Measurements from ENCODE around the gene DNAH10. TPM values are rescaled to one million over a fixed set of nuclear protein-coding genes. Genes with fewer than 3 reads are reported as not detected.

Gene DNAH10
- total RNA-seq, 1 donor from 2014 or later, result 1.2 TPM

GRCh38 chr12:123879691-123880090 is 117.6 kb downstream of the DNAH10 start:
- Mint-ChIP-seq H3K4me1 (ENCODE audit: low read depth) (no peaks in the 10 kb centered on the region), H3K9me3 (ENCODE audit: low read depth) (peaks cover 3% of the 10 kb centered on the region), H3K36me3 (ENCODE audit: low read depth) (no peaks in the 10 kb centered on the region), H3K4me3 (ENCODE audit: unreplicated experiment) (no peak overlapping the region), H3K27ac (ENCODE audit: unreplicated experiment) (no peak overlapping the region), H3K27me3 (ENCODE audit: low read depth) (peaks cover 24% of the 10 kb centered on the region)
- TF ChIP-seq CTCF (IDR thresholded peaks at IDR 0.05), result no peak
- DNase-seq (ENCODE audit: low spot score), result no peak

GRCh38 chr12:123882161-123882705 is 120.1 kb downstream of the DNAH10 start:
- no peak overlapping the region for H3K4me3 Mint-ChIP-seq (ENCODE audit: unreplicated experiment)
- no peak for TF ChIP-seq CTCF (IDR thresholded peaks at IDR 0.05)
- no peaks in the 10 kb centered on the region for H3K36me3 Mint-ChIP-seq (ENCODE audit: low read depth)
- peaks cover 7% of the 10 kb centered on the region for H3K9me3 Mint-ChIP-seq (ENCODE audit: low read depth)
- H3K27ac Mint-ChIP-seq (ENCODE audit: unreplicated experiment), result no peak overlapping the region
- DNase-seq (ENCODE audit: low spot score), result no peak
- H3K27me3 Mint-ChIP-seq (ENCODE audit: low read depth), result peaks cover 28% of the 10 kb centered on the region
- no peaks in the 10 kb centered on the region for H3K4me1 Mint-ChIP-seq (ENCODE audit: low read depth)

GRCh38 chr12:123886258-123886657 is 124.2 kb downstream of the DNAH10 start:
- peaks cover 7% of the 10 kb centered on the region for H3K9me3 Mint-ChIP-seq (ENCODE audit: low read depth)
- DNase-seq (ENCODE audit: low spot score), result no peak
- peaks cover under 1% of the 10 kb centered on the region for H3K4me1 Mint-ChIP-seq (ENCODE audit: low read depth)
- no peaks in the 10 kb centered on the region for H3K36me3 Mint-ChIP-seq (ENCODE audit: low read depth)
- H3K4me3 Mint-ChIP-seq (ENCODE audit: unreplicated experiment), result no peak overlapping the region
- peaks cover 15% of the 10 kb centered on the region for H3K27me3 Mint-ChIP-seq (ENCODE audit: low read depth)
- no peak for TF ChIP-seq CTCF (IDR thresholded peaks at IDR 0.05)
- no peak overlapping the region for H3K27ac Mint-ChIP-seq (ENCODE audit: unreplicated experiment)

GRCh38 chr12:123886931-123887582 is 125.0 kb downstream of the DNAH10 start:
- Mint-ChIP-seq H3K36me3 (ENCODE audit: low read depth) (no peaks in the 10 kb centered on the region), H3K4me3 (ENCODE audit: unreplicated experiment) (no peak overlapping the region), H3K9me3 (ENCODE audit: low read depth) (peaks cover 7% of the 10 kb centered on the region), H3K4me1 (ENCODE audit: low read depth) (peaks cover 7% of the 10 kb centered on the region), H3K27me3 (ENCODE audit: low read depth) (peaks cover 14% of the 10 kb centered on the region), H3K27ac (ENCODE audit: unreplicated experiment) (no peak overlapping the region)
- DNase-seq (ENCODE audit: low spot score), result no peak
- TF ChIP-seq CTCF (IDR thresholded peaks at IDR 0.05), result no peak

GRCh38 chr12:123888989-123889388 is 126.9 kb downstream of the DNAH10 start:
- Mint-ChIP-seq H3K36me3 (ENCODE audit: low read depth) (no peaks in the 10 kb centered on the region), H3K27me3 (ENCODE audit: low read depth) (peaks cover 11% of the 10 kb centered on the region), H3K27ac (ENCODE audit: unreplicated experiment) (no peak overlapping the region), H3K4me3 (ENCODE audit: unreplicated experiment) (no peak overlapping the region), H3K9me3 (ENCODE audit: low read depth) (peaks cover 7% of the 10 kb centered on the region), H3K4me1 (ENCODE audit: low read depth) (peaks cover 7% of the 10 kb centered on the region)
- DNase-seq (ENCODE audit: low spot score), result no peak
- TF ChIP-seq CTCF (IDR thresholded peaks at IDR 0.05), result no peak
